HL-60 (cell line): ENCODE results near the gene PDE8B.

ENCODE experiments used
- CTCF ChIP-seq: IDR thresholded peaks from one replicate; pipeline ENCODE4 v1.5.1; 2011; ENCODE audit warnings: low read length, control low read depth, inconsistent platforms; ENCODE audit not compliant: insufficient read depth
- POLR2AphosphoS5 ChIP-seq: IDR thresholded peaks from 2 replicates; pipeline ENCODE4 v1.6.1; 2012; ENCODE audit warnings: low read depth
- REST ChIP-seq: IDR thresholded peaks from 2 replicates; pipeline ENCODE4 v1.6.1; 2012; ENCODE audit warnings: low read depth; ENCODE audit not compliant: insufficient replicate concordance
- SPI1 ChIP-seq: IDR thresholded peaks from 2 replicates; pipeline ENCODE4 v1.6.1; 2012; ENCODE audit warnings: low read depth, mild to moderate bottlenecking, borderline replicate concordance

GRCh38 chr5:77172713-77173328 is 37.7 kb upstream of the PDE8B start:
- TF ChIP-seq CTCF (no peak), REST (no peak), POLR2AphosphoS5 (no peak), SPI1 (no peak)
